Measurements from ENCODE around the gene ADARB2.

Gene ADARB2

DNA sequence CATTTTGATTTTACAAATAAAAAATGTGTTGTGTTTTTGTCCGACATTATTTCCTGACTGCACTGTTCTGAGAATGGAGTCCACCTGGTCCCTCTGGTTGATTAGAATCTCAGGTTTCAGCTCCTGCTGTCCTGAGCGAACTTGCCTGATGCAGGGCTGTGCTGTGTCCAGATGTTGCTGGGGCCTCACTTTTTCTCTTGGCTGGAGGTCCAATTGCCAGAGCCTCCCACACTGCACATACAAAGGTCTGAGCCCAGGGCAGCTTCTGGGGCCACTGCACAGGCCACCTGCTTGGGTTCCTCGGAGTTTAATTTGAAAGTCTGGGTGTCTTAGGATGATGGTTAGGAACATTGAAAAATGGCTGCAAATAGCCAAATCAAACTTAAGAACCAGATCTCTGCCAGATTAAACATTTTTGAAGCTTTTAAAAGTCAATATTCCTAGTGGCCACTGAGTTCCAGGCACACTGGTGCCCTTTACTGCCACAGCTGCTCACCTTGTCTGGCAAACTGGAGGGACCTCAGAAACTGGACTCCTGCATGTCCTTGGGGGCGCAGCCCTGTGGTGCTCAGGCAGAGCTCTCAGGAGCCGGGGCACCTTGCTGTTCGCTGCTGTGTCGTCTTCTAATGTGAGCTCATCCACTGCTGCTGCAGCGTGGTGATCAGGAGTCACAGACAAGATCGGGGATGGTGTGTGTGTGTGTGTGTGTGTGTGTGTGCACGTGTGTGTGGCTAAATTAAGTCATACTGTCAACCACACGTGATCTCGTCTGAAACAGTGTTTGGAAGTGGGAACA lies 606.1 kb downstream of the ADARB2 start:
- peaks cover 30% of the 10 kb centered on the region for H3K36me3 ChIP-seq
- DNase-seq: no peak
- H3K9me3 ChIP-seq: no peaks in the 10 kb centered on the region

DNA sequence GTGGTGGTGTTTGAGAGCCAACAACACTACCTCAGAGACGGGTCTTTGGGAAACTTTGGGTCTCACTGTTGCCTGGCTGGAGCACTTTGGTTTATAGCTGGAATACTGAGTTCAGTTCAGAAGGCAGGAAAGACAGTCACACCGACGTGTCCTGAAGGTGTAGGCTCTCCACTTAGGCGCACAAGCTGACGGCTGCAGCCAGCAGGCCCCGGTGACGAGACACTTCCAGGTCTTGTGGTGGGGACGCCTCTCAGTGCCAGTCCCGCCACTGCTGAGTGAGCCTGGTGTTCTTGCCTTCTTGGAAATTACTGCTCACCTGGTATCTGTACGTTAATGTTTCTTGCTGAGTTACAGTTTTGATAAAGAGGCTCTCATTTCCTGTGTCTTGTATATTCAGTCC lies 607.1 kb downstream of the ADARB2 start:
- peaks cover 35% of the 10 kb centered on the region for H3K36me3 ChIP-seq
- no peaks in the 10 kb centered on the region for H3K9me3 ChIP-seq
- no peaks in the 10 kb centered on the region for H3K27me3 ChIP-seq
- H3K4me1 ChIP-seq: no peaks in the 10 kb centered on the region
- no peak overlapping the region for H3K4me3 ChIP-seq (ENCODE audit: low read depth, low read length)
- no peak for DNase-seq
- TF ChIP-seq, protein P1, sequence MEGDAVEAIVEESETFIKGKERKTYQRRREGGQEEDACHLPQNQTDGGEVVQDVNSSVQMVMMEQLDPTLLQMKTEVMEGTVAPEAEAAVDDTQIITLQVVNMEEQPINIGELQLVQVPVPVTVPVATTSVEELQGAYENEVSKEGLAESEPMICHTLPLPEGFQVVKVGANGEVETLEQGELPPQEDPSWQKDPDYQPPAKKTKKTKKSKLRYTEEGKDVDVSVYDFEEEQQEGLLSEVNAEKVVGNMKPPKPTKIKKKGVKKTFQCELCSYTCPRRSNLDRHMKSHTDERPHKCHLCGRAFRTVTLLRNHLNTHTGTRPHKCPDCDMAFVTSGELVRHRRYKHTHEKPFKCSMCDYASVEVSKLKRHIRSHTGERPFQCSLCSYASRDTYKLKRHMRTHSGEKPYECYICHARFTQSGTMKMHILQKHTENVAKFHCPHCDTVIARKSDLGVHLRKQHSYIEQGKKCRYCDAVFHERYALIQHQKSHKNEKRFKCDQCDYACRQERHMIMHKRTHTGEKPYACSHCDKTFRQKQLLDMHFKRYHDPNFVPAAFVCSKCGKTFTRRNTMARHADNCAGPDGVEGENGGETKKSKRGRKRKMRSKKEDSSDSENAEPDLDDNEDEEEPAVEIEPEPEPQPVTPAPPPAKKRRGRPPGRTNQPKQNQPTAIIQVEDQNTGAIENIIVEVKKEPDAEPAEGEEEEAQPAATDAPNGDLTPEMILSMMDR (IDR thresholded peaks at IDR 0.05; ENCODE audit: low read depth, low read length): no peak

More for the DNA sequence above, 606.1 kb downstream of the ADARB2 start:
- H3K4me1 ChIP-seq: no peaks in the 10 kb centered on the region
- TF ChIP-seq, protein P1 (IDR thresholded peaks at IDR 0.05; ENCODE audit: low read depth, low read length): no peak
- H3K27me3 ChIP-seq: no peaks in the 10 kb centered on the region
- no peak overlapping the region for H3K4me3 ChIP-seq (ENCODE audit: low read depth, low read length)

DNA sequence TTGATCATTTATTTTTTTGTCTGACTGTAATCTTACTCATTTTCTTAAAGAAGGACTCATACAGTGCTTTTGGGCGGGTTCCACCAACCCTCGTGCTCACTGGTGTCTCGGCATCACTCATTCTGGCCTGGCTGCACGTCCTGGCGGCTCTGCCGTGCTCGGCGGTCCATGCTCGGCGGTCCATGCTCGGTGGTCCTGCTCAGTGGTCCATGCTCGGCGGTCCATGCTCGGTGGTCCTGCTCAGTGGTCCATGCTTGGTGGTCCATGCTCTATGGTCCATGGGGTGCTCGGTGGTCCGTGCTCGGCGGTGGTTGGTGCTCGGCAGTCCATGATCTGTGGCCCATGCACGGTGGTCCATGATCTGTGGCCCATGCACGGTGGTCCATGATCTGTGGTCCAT lies 608.7 kb downstream of the ADARB2 start:
- H3K36me3 ChIP-seq: peaks cover 38% of the 10 kb centered on the region

DNA sequence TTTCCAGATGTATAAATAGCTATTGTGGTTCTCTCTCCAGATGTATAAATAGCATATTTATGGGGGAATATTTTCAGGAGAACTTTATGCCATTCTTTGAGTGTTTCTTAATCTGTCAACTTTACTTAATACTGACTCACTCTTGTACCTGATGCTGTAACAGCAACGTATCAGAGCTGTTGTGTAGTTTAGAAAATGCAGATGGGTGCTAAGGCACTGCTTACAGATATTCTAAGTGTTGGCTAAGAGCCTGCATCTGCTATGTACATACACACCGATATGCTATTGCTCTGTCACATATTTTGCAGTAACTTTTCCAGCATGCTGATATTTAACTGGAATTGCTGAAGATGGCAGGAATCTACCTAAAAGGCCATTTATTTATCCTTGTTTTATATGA lies 609.2 kb downstream of the ADARB2 start:
- TF ChIP-seq, protein P1 (IDR thresholded peaks at IDR 0.05; ENCODE audit: low read depth, low read length): no peak

More for the DNA sequence above, 608.7 kb downstream of the ADARB2 start:
- no peak for DNase-seq
- Histone ChIP-seq H3K4me3 (ENCODE audit: low read depth, low read length) (no peak overlapping the region), H3K4me1 (no peaks in the 10 kb centered on the region), H3K9me3 (no peaks in the 10 kb centered on the region), H3K27me3 (no peaks in the 10 kb centered on the region)
- TF ChIP-seq, protein P1 (IDR thresholded peaks at IDR 0.05; ENCODE audit: low read depth, low read length): no peak

DNA sequence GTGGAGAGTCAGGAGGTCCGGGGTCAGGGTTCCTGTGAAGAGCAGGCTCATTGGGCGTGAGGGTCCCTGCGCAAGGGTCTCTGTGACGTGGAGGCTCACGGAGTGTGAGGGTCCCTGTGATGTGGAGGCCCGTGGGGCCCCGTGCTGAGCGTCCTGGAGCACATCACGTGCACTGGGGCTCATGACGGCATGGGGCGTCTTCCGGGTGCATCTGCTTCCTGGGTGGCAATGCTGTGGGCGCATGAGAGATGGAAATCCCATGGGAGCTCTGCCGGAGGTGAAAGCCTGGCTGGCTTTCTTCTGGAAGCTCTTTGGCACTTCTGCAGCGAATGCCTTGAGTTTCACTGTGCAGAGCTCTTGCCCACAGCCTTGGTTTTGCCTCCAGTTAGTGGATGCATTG lies 609.7 kb downstream of the ADARB2 start:
- H3K9me3 ChIP-seq: no peaks in the 10 kb centered on the region
- no peak overlapping the region for H3K4me3 ChIP-seq (ENCODE audit: low read depth, low read length)
- H3K27me3 ChIP-seq: no peaks in the 10 kb centered on the region
- TF ChIP-seq, protein P1 (IDR thresholded peaks at IDR 0.05; ENCODE audit: low read depth, low read length): no peak
- peaks cover 38% of the 10 kb centered on the region for H3K36me3 ChIP-seq
- DNase-seq: no peak
- H3K4me1 ChIP-seq: no peaks in the 10 kb centered on the region

More for the DNA sequence above, 609.2 kb downstream of the ADARB2 start:
- no peak for DNase-seq
- Histone ChIP-seq H3K4me1 (no peaks in the 10 kb centered on the region), H3K4me3 (ENCODE audit: low read depth, low read length) (no peak overlapping the region), H3K27me3 (no peaks in the 10 kb centered on the region), H3K36me3 (peaks cover 38% of the 10 kb centered on the region), H3K9me3 (no peaks in the 10 kb centered on the region)

Measured in BE2C (cell line).